CD8-positive, alpha-beta memory T cell (primary cell): ENCODE results near the gene SORCS2. TPM values are rescaled to one million over a fixed set of nuclear protein-coding genes. Genes with fewer than 3 reads are reported as not detected.

ENCODE experiments used
- CTCF ChIA-PET: fragments of 350-600 bp; sonication (Branson Sonifier 250); formaldehyde crosslinking; loops from one replicate; lab custom pipeline; 2021; ENCODE audit warnings: antibody characterized with exemption; lab: Charles Lee
- POLR2A ChIA-PET: fragments of 350-600 bp; sonication (Branson Sonifier 250); formaldehyde crosslinking; loops from one replicate; lab custom pipeline; 2021; ENCODE audit warnings: antibody characterized with exemption; lab: Charles Lee
- DNase-seq, 5 donors: peaks; one replicate each; pipeline versions ENCODE4 v3.0.0 to v3.0.0-alpha.2; 2020 to 2022; ENCODE audit warnings: mixed read lengths in 1 of 5
- H3K27ac ChIP-seq: one replicate; pipeline ENCODE4 v1.7.0; 2013; ENCODE audit warnings: low read depth, mild to moderate bottlenecking, low read length, moderate library complexity
- H3K27me3 ChIP-seq: 2 replicates; pipeline ENCODE4 v1.7.0; 2013; ENCODE audit warnings: low read length, mild to moderate bottlenecking; ENCODE audit not compliant: insufficient read depth, poor library complexity, severe bottlenecking
- H3K36me3 ChIP-seq: 2 replicates; pipeline ENCODE4 v1.7.0; 2013; ENCODE audit warnings: mild to moderate bottlenecking, low read length, moderate library complexity; ENCODE audit not compliant: insufficient read depth
- H3K4me1 ChIP-seq: 2 replicates; pipeline ENCODE4 v1.7.0; 2013; ENCODE audit warnings: mild to moderate bottlenecking, low read length, moderate library complexity; ENCODE audit not compliant: insufficient read depth
- H3K4me3 ChIP-seq: 2 replicates; pipeline ENCODE4 v1.7.0; 2013; ENCODE audit warnings: mild to moderate bottlenecking, low read length
- H3K9me3 ChIP-seq: 2 replicates; pipeline ENCODE4 v1.7.0; 2013; ENCODE audit warnings: mild to moderate bottlenecking, low read length
- H3K27ac Mint-ChIP-seq, 8 donors: one replicate each; pipeline ENCODE4 v1.8.0; 2020 to 2021; ENCODE audit warnings: mixed read lengths in 8 of 8, mild to moderate bottlenecking in 6 of 8, inconsistent platforms in 3 of 8, moderate library complexity in 3 of 8
- H3K27me3 Mint-ChIP-seq, 2 donors: one replicate each; pipeline ENCODE4 v1.8.0; 2020 to 2021; ENCODE audit warnings: mixed read lengths in 2 of 2, mild to moderate bottlenecking in 1 of 2, moderate library complexity in 1 of 2
- H3K36me3 Mint-ChIP-seq, 3 donors: one replicate each; pipeline ENCODE4 v1.8.0; 2020 to 2021; ENCODE audit warnings: mixed read lengths in 3 of 3, inconsistent platforms in 1 of 3, mild to moderate bottlenecking in 1 of 3
- H3K4me1 Mint-ChIP-seq, 3 donors: one replicate each; pipeline ENCODE4 v1.8.0; 2020 to 2021; ENCODE audit warnings: mixed read lengths in 3 of 3, inconsistent platforms in 1 of 3, mild to moderate bottlenecking in 1 of 3
- H3K4me3 Mint-ChIP-seq, 7 donors: one replicate each; pipeline ENCODE4 v1.8.0; 2020 to 2021; ENCODE audit warnings: mixed read lengths in 7 of 7, mild to moderate bottlenecking in 6 of 7, moderate library complexity in 4 of 7, inconsistent platforms in 2 of 7
- H3K9me3 Mint-ChIP-seq, 5 donors: one replicate each; pipeline ENCODE4 v1.8.0; 2020 to 2022; ENCODE audit warnings: mixed read lengths in 5 of 5, mild to moderate bottlenecking in 3 of 5, moderate library complexity in 2 of 5, inconsistent platforms in 1 of 5
- polyA plus RNA-seq: library from polyadenylated mRNA; unstranded; fragments of 300-500 nt; fragmentation: Illumina TruSeq; gene quantifications from one replicate; pipeline ENCODE4 v1.2.3, GENCODE V29; 2021
- total RNA-seq, 2 experiments: library from RNA; stranded (reverse); gene quantifications; one replicate each; pipeline ENCODE4 v1.2.3, GENCODE V29; 2021

SORCS2 gene
- total and polyA plus RNA-seq, 3 experiments from 2014 or later, result not detected

- no peaks in the 10 kb centered on the region for H3K36me3 Mint-ChIP-seq
- H3K4me3 Mint-ChIP-seq, result no peak overlapping the region
- H3K27ac ChIP-seq, result no peak overlapping the region
- no peak overlapping the region for H3K27ac Mint-ChIP-seq
- H3K4me1 ChIP-seq, result no peaks in the 10 kb centered on the region
- H3K27me3 ChIP-seq, result no peaks in the 10 kb centered on the region
- no peaks in the 10 kb centered on the region for H3K4me1 Mint-ChIP-seq
- H3K27me3 Mint-ChIP-seq, result peaks cover 8 to 9% of the 10 kb centered on the region in 2 donors
- DNase-seq, result no peak
- H3K9me3 Mint-ChIP-seq, result peaks cover 0 to 2% (median 0%) of the 10 kb centered on the region in 5 donors
- CTCF ChIA-PET, result no interaction called here
- no peak overlapping the region for H3K4me3 ChIP-seq
- H3K36me3 ChIP-seq, result no peaks in the 10 kb centered on the region
- POLR2A ChIA-PET, result no interaction called here
- no peaks in the 10 kb centered on the region for H3K9me3 ChIP-seq
Observed at GRCh38 chr4:7355795-7356194, 163.5 kb downstream of the SORCS2 start.

- H3K36me3 ChIP-seq, result no peaks in the 10 kb centered on the region
- H3K4me3 ChIP-seq, result no peak overlapping the region
- H3K4me1 Mint-ChIP-seq, result no peaks in the 10 kb centered on the region
- no peaks in the 10 kb centered on the region for H3K9me3 ChIP-seq
- no peaks in the 10 kb centered on the region for H3K27me3 ChIP-seq
- peaks cover 6 to 9% of the 10 kb centered on the region in 2 donors for H3K27me3 Mint-ChIP-seq
- H3K27ac ChIP-seq, result no peak overlapping the region
- no peaks in the 10 kb centered on the region for H3K4me1 ChIP-seq
- H3K27ac Mint-ChIP-seq, result no peak overlapping the region
- ChIA-PET POLR2A (no interaction called here), CTCF (no interaction called here)
- no peak for DNase-seq
- H3K36me3 Mint-ChIP-seq, result no peaks in the 10 kb centered on the region
- peaks cover 0 to 2% (median 0%) of the 10 kb centered on the region in 5 donors for H3K9me3 Mint-ChIP-seq
- H3K4me3 Mint-ChIP-seq, result no peak overlapping the region
Observed at GRCh38 chr4:7356667-7357310, 164.5 kb downstream of the SORCS2 start.

GRCh38 chr4:7357323-7357722 is 165.0 kb downstream of the SORCS2 start:
- no peak overlapping the region for H3K4me3 Mint-ChIP-seq
- no peaks in the 10 kb centered on the region for H3K36me3 ChIP-seq
- no peak overlapping the region for H3K27ac Mint-ChIP-seq
- POLR2A ChIA-PET, result no interaction called here
- H3K4me3 ChIP-seq, result no peak overlapping the region
- H3K4me1 Mint-ChIP-seq, result no peaks in the 10 kb centered on the region
- no peaks in the 10 kb centered on the region for H3K4me1 ChIP-seq
- H3K9me3 ChIP-seq, result no peaks in the 10 kb centered on the region
- peaks cover 0 to 1% (median 0%) of the 10 kb centered on the region in 5 donors for H3K9me3 Mint-ChIP-seq
- DNase-seq, result no peak
- no peaks in the 10 kb centered on the region for H3K36me3 Mint-ChIP-seq
- CTCF ChIA-PET, result no interaction called here
- H3K27ac ChIP-seq, result no peak overlapping the region
- H3K27me3 Mint-ChIP-seq, result peaks cover 4 to 7% of the 10 kb centered on the region in 2 donors
- no peaks in the 10 kb centered on the region for H3K27me3 ChIP-seq

- no peaks in the 10 kb centered on the region for H3K27me3 ChIP-seq
- H3K4me1 Mint-ChIP-seq, result no peaks in the 10 kb centered on the region
- H3K4me1 ChIP-seq, result no peaks in the 10 kb centered on the region
- H3K27ac ChIP-seq, result no peak overlapping the region
- H3K9me3 ChIP-seq, result no peaks in the 10 kb centered on the region
- no peaks in the 10 kb centered on the region for H3K36me3 ChIP-seq
- no peak overlapping the region for H3K4me3 Mint-ChIP-seq
- H3K27me3 Mint-ChIP-seq, result peaks cover 0 to 7% of the 10 kb centered on the region in 2 donors
- CTCF ChIA-PET, result no interaction called here
- H3K27ac Mint-ChIP-seq, result peak overlapping the region in 1 of 8 donors; percentile 26
- no peak overlapping the region for H3K4me3 ChIP-seq
- H3K9me3 Mint-ChIP-seq, result no peaks in the 10 kb centered on the region
- H3K36me3 Mint-ChIP-seq, result no peaks in the 10 kb centered on the region
- DNase-seq, result no peak
- POLR2A ChIA-PET, result no interaction called here
Observed at GRCh38 chr4:7358100-7358735, 165.9 kb downstream of the SORCS2 start.

GRCh38 chr4:7359400-7360062 is 167.2 kb downstream of the SORCS2 start:
- Histone ChIP-seq H3K27me3 (no peaks in the 10 kb centered on the region), H3K36me3 (no peaks in the 10 kb centered on the region), H3K27ac (no peak overlapping the region), H3K4me1 (no peaks in the 10 kb centered on the region), H3K4me3 (no peak overlapping the region), H3K9me3 (no peaks in the 10 kb centered on the region)
- Mint-ChIP-seq H3K27ac (no peak overlapping the region), H3K9me3 (no peaks in the 10 kb centered on the region), H3K4me1 (no peaks in the 10 kb centered on the region), H3K27me3 (peaks cover 0 to 7% of the 10 kb centered on the region in 2 donors), H3K4me3 (no peak overlapping the region), H3K36me3 (no peaks in the 10 kb centered on the region)
- ChIA-PET CTCF (no interaction called here), POLR2A (no interaction called here)
- DNase-seq, result no peak

GRCh38 chr4:7360806-7361205 is 168.5 kb downstream of the SORCS2 start:
- Histone ChIP-seq H3K36me3 (no peaks in the 10 kb centered on the region), H3K27ac (no peak overlapping the region), H3K4me3 (no peak overlapping the region), H3K4me1 (no peaks in the 10 kb centered on the region), H3K27me3 (no peaks in the 10 kb centered on the region), H3K9me3 (no peaks in the 10 kb centered on the region)
- Mint-ChIP-seq H3K4me1 (no peaks in the 10 kb centered on the region), H3K27me3 (peaks cover 0 to 5% of the 10 kb centered on the region in 2 donors), H3K27ac (no peak overlapping the region), H3K36me3 (no peaks in the 10 kb centered on the region), H3K9me3 (no peaks in the 10 kb centered on the region), H3K4me3 (no peak overlapping the region)
- CTCF ChIA-PET, result no interaction called here
- POLR2A ChIA-PET, result no interaction called here
- no peak for DNase-seq

- ChIA-PET CTCF (no interaction called here), POLR2A (no interaction called here)
- Histone ChIP-seq H3K9me3 (no peaks in the 10 kb centered on the region), H3K36me3 (no peaks in the 10 kb centered on the region), H3K4me1 (no peaks in the 10 kb centered on the region), H3K27me3 (no peaks in the 10 kb centered on the region), H3K27ac (no peak overlapping the region), H3K4me3 (no peak overlapping the region)
- DNase-seq, result no peak
- Mint-ChIP-seq H3K4me3 (no peak overlapping the region), H3K27ac (no peak overlapping the region), H3K27me3 (peaks cover 0 to 5% of the 10 kb centered on the region in 2 donors), H3K9me3 (no peaks in the 10 kb centered on the region), H3K4me1 (no peaks in the 10 kb centered on the region), H3K36me3 (no peaks in the 10 kb centered on the region)
Observed at GRCh38 chr4:7361280-7361895, 169.1 kb downstream of the SORCS2 start.

- no peak for DNase-seq
- Mint-ChIP-seq H3K4me3 (no peak overlapping the region), H3K36me3 (no peaks in the 10 kb centered on the region), H3K4me1 (no peaks in the 10 kb centered on the region), H3K27ac (no peak overlapping the region), H3K9me3 (no peaks in the 10 kb centered on the region), H3K27me3 (peaks cover 0 to 5% of the 10 kb centered on the region in 2 donors)
- Histone ChIP-seq H3K9me3 (no peaks in the 10 kb centered on the region), H3K4me3 (no peak overlapping the region), H3K4me1 (no peaks in the 10 kb centered on the region), H3K27ac (no peak overlapping the region), H3K27me3 (no peaks in the 10 kb centered on the region), H3K36me3 (no peaks in the 10 kb centered on the region)
- ChIA-PET POLR2A (no interaction called here), CTCF (no interaction called here)
Observed at GRCh38 chr4:7362341-7362740, 170.0 kb downstream of the SORCS2 start.
